ENCODE data around the gene NRG2.

NRG2 gene

GRCh38 chr5:139880416-139881142 lies 162.5 kb downstream of the NRG2 start:
- no peak for DNase-seq (ENCODE audit: low read depth in 3 of 3)

- DNase-seq (ENCODE audit: low read depth in 3 of 3): no peak
These were observed 165.0 kb downstream of the NRG2 start for GRCh38 chr5:139878093-139878492.

- DNase-seq (ENCODE audit: low read depth in 3 of 3): no peak
These were observed 165.9 kb downstream of the NRG2 start for GRCh38 chr5:139877129-139877597.

GRCh38 chr5:139875957-139876356 lies 167.1 kb downstream of the NRG2 start:
- DNase-seq (ENCODE audit: low read depth in 3 of 3): no peak

GRCh38 chr5:139872851-139873794 lies 170.0 kb downstream of the NRG2 start:
- no peak for DNase-seq (ENCODE audit: low read depth in 3 of 3)

GRCh38 chr5:139872052-139872766 lies 170.9 kb downstream of the NRG2 start:
- DNase-seq (ENCODE audit: low read depth in 3 of 3): no peak

GRCh38 chr5:139871614-139872013 lies 171.5 kb downstream of the NRG2 start:
- DNase-seq (ENCODE audit: low read depth in 3 of 3): no peak

GRCh38 chr5:139870677-139871076 lies 172.4 kb downstream of the NRG2 start:
- no peak for DNase-seq (ENCODE audit: low read depth in 3 of 3)

GRCh38 chr5:139869042-139869790 lies 173.9 kb downstream of the NRG2 start:
- DNase-seq (ENCODE audit: low read depth in 3 of 3): no peak

- DNase-seq (ENCODE audit: low read depth in 3 of 3): no peak
These were observed 175.5 kb downstream of the NRG2 start for GRCh38 chr5:139867581-139867980.

- DNase-seq (ENCODE audit: low read depth in 3 of 3): no peak
These were observed 176.0 kb downstream of the NRG2 start for GRCh38 chr5:139867109-139867508.

- no peak for DNase-seq (ENCODE audit: low read depth in 3 of 3)
These were observed 178.2 kb downstream of the NRG2 start for GRCh38 chr5:139864716-139865483.

GRCh38 chr5:139863855-139864558 lies 179.1 kb downstream of the NRG2 start:
- DNase-seq (ENCODE audit: low read depth in 3 of 3): peak; percentile 12 to 28 (median 22)

GRCh38 chr5:139863361-139863760 lies 179.7 kb downstream of the NRG2 start:
- DNase-seq (ENCODE audit: low read depth in 3 of 3): no peak

GRCh38 chr5:139862803-139863202 lies 180.3 kb downstream of the NRG2 start:
- DNase-seq (ENCODE audit: low read depth in 3 of 3): no peak

- DNase-seq (ENCODE audit: low read depth in 3 of 3): no peak
These were observed 180.8 kb downstream of the NRG2 start for GRCh38 chr5:139862313-139862712.

GRCh38 chr5:139861889-139862207 lies 181.3 kb downstream of the NRG2 start:
- DNase-seq (ENCODE audit: low read depth in 3 of 3): no peak

GRCh38 chr5:139861021-139861888 lies 181.8 kb downstream of the NRG2 start:
- DNase-seq (ENCODE audit: low read depth in 3 of 3): no peak

- DNase-seq (ENCODE audit: low read depth in 3 of 3): no peak
These were observed 184.1 kb downstream of the NRG2 start for GRCh38 chr5:139859013-139859412.
